T-helper 2 cell treated with Interferon-gamma antibody and Interleukin-4, amounts not matched to agents 5 μg/mL and 100 μg/mL, for 36 hours (primary cell): Measurements from ENCODE around the gene GINS1.

Source experiments
- DNase-seq: peaks from one replicate; pipeline ENCODE4 v3.0.0; 2021; ENCODE audit warnings: low spot score
- H3K27ac Mint-ChIP-seq: one replicate; pipeline ENCODE4 v1.8.0; 2021; ENCODE audit warnings: mild to moderate bottlenecking, mixed read lengths
- H3K27me3 Mint-ChIP-seq: one replicate; pipeline ENCODE4 v1.8.0; 2021; ENCODE audit warnings: low read depth, mixed read lengths
- H3K36me3 Mint-ChIP-seq: one replicate; pipeline ENCODE4 v1.8.0; 2021; ENCODE audit warnings: low read depth, mixed read lengths
- H3K4me1 Mint-ChIP-seq: one replicate; pipeline ENCODE4 v1.8.0; 2021; ENCODE audit warnings: low read depth, mixed read lengths
- H3K4me3 Mint-ChIP-seq: one replicate; pipeline ENCODE4 v1.8.0; 2022; ENCODE audit warnings: mild to moderate bottlenecking, moderate library complexity, mixed read lengths
- H3K9me3 Mint-ChIP-seq: one replicate; pipeline ENCODE4 v1.8.0; 2021; ENCODE audit warnings: mixed read lengths

The GINS1 gene

GRCh38 chr20:25454153-25454900 lies 46.9 kb downstream of the GINS1 start:
- H3K4me3 Mint-ChIP-seq, result no peak overlapping the region
- H3K27ac Mint-ChIP-seq, result no peak overlapping the region
- H3K4me1 Mint-ChIP-seq, result no peaks in the 10 kb centered on the region
- no peaks in the 10 kb centered on the region for H3K36me3 Mint-ChIP-seq
- no peaks in the 10 kb centered on the region for H3K27me3 Mint-ChIP-seq
- DNase-seq, result no peak
- H3K9me3 Mint-ChIP-seq, result no peaks in the 10 kb centered on the region

- Mint-ChIP-seq H3K4me1 (peaks cover 3% of the 10 kb centered on the region), H3K27me3 (no peaks in the 10 kb centered on the region), H3K27ac (no peak overlapping the region), H3K9me3 (no peaks in the 10 kb centered on the region), H3K36me3 (no peaks in the 10 kb centered on the region), H3K4me3 (no peak overlapping the region)
- DNase-seq, result no peak
These were observed 50.6 kb downstream of the GINS1 start for GRCh38 chr20:25457886-25458680.

GRCh38 chr20:25459111-25459830 lies 51.8 kb downstream of the GINS1 start:
- Mint-ChIP-seq H3K36me3 (no peaks in the 10 kb centered on the region), H3K27ac (no peak overlapping the region), H3K4me3 (no peak overlapping the region), H3K27me3 (no peaks in the 10 kb centered on the region), H3K9me3 (no peaks in the 10 kb centered on the region), H3K4me1 (peaks cover 3% of the 10 kb centered on the region)
- no peak for DNase-seq

GRCh38 chr20:25459916-25460535 lies 52.6 kb downstream of the GINS1 start:
- H3K36me3 Mint-ChIP-seq, result no peaks in the 10 kb centered on the region
- no peaks in the 10 kb centered on the region for H3K9me3 Mint-ChIP-seq
- no peak overlapping the region for H3K4me3 Mint-ChIP-seq
- H3K27ac Mint-ChIP-seq, result no peak overlapping the region
- no peaks in the 10 kb centered on the region for H3K27me3 Mint-ChIP-seq
- no peak for DNase-seq
- H3K4me1 Mint-ChIP-seq, result peaks cover 3% of the 10 kb centered on the region

GRCh38 chr20:25460566-25461280 lies 53.2 kb downstream of the GINS1 start:
- Mint-ChIP-seq H3K9me3 (no peaks in the 10 kb centered on the region), H3K36me3 (no peaks in the 10 kb centered on the region), H3K27ac (no peak overlapping the region), H3K27me3 (no peaks in the 10 kb centered on the region), H3K4me1 (peaks cover 3% of the 10 kb centered on the region), H3K4me3 (no peak overlapping the region)
- DNase-seq, result no peak

- H3K4me3 Mint-ChIP-seq, result no peak overlapping the region
These were observed 53.8 kb downstream of the GINS1 start for GRCh38 chr20:25461281-25461650.

GRCh38 chr20:25461786-25462545 lies 54.5 kb downstream of the GINS1 start:
- H3K27ac Mint-ChIP-seq, result no peak overlapping the region
- no peaks in the 10 kb centered on the region for H3K36me3 Mint-ChIP-seq
- no peaks in the 10 kb centered on the region for H3K27me3 Mint-ChIP-seq
- peaks cover 3% of the 10 kb centered on the region for H3K4me1 Mint-ChIP-seq
- no peak for DNase-seq
- H3K4me3 Mint-ChIP-seq, result no peak overlapping the region
- no peaks in the 10 kb centered on the region for H3K9me3 Mint-ChIP-seq

More at GRCh38 chr20:25461281-25461650, 53.8 kb downstream of the GINS1 start:
- Mint-ChIP-seq H3K27ac (no peak overlapping the region), H3K9me3 (no peaks in the 10 kb centered on the region), H3K4me1 (peaks cover 3% of the 10 kb centered on the region), H3K36me3 (no peaks in the 10 kb centered on the region), H3K27me3 (no peaks in the 10 kb centered on the region)
- DNase-seq, result no peak

- no peak for DNase-seq
- H3K4me3 Mint-ChIP-seq, result no peak overlapping the region
These were observed 57.2 kb downstream of the GINS1 start for GRCh38 chr20:25464501-25465242.

GRCh38 chr20:25465243-25466135 lies 58.0 kb downstream of the GINS1 start:
- Mint-ChIP-seq H3K9me3 (no peaks in the 10 kb centered on the region), H3K4me3 (no peak overlapping the region), H3K4me1 (peaks cover 10% of the 10 kb centered on the region), H3K27me3 (no peaks in the 10 kb centered on the region), H3K36me3 (no peaks in the 10 kb centered on the region), H3K27ac (no peak overlapping the region)
- no peak for DNase-seq

More at GRCh38 chr20:25464501-25465242, 57.2 kb downstream of the GINS1 start:
- H3K4me1 Mint-ChIP-seq, result peaks cover 7% of the 10 kb centered on the region
- no peak overlapping the region for H3K27ac Mint-ChIP-seq
- no peaks in the 10 kb centered on the region for H3K27me3 Mint-ChIP-seq
- no peaks in the 10 kb centered on the region for H3K36me3 Mint-ChIP-seq
- no peaks in the 10 kb centered on the region for H3K9me3 Mint-ChIP-seq

- Mint-ChIP-seq H3K9me3 (no peaks in the 10 kb centered on the region), H3K4me3 (no peak overlapping the region), H3K36me3 (no peaks in the 10 kb centered on the region), H3K27ac (no peak overlapping the region), H3K4me1 (peaks cover 8% of the 10 kb centered on the region), H3K27me3 (no peaks in the 10 kb centered on the region)
- no peak for DNase-seq
These were observed 59.4 kb downstream of the GINS1 start for GRCh38 chr20:25466846-25467245.

GRCh38 chr20:25467441-25467840 lies 60.0 kb downstream of the GINS1 start:
- no peaks in the 10 kb centered on the region for H3K27me3 Mint-ChIP-seq
- no peaks in the 10 kb centered on the region for H3K9me3 Mint-ChIP-seq
- no peak overlapping the region for H3K4me3 Mint-ChIP-seq
- DNase-seq, result no peak
- no peak overlapping the region for H3K27ac Mint-ChIP-seq
- H3K4me1 Mint-ChIP-seq, result peaks cover 7% of the 10 kb centered on the region
- H3K36me3 Mint-ChIP-seq, result no peaks in the 10 kb centered on the region
